Measurements from ENCODE around the gene KRTAP10-7. TPM values are rescaled to one million over a fixed set of nuclear protein-coding genes. Genes with fewer than 3 reads are reported as not detected.

Gene KRTAP10-7
- polyA plus RNA-seq, 3 donors: not detected

DNA sequence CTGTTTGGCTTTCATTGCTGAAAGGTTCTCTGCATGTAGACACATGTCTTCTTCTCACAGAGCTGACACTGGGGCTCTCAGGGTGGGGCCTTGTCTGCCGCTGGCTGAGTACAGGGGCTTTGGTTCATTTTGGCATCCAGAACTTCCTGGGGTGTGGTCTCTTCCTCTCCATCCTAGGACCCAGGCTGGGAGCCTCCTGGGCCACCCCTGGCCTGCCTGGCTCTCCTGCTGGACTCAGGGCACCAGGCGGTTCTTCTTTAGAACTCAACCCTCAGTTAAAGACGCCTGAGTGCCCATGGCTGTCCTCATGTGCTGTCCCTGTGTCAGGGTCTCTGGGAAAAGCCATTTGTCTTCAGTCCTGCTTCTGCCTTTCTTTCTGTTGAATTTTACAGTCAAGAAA lies 14.5 kb upstream of the KRTAP10-7 start:
- Histone ChIP-seq H4K20me1 (ENCODE audit: insufficient read depth, low read length) (no peaks in the 10 kb centered on the region), H3K79me2 (ENCODE audit: insufficient read depth, low read length) (no peaks in the 10 kb centered on the region), H3K27ac (ENCODE audit: low read depth in 1 of 2, low read length in 2 of 2) (no peak overlapping the region), H3K9ac (ENCODE audit: insufficient read depth, low read length, poor library complexity, severe bottlenecking) (no peak overlapping the region), H3K9me3 (replicated peaks in 1 of 2; ENCODE audit: control insufficient read depth in 1 of 2, insufficient read depth in 1 of 2, low read length in 2 of 2) (peaks cover 6 to 8% of the 10 kb centered on the region in 2 donors), H2AFZ (ENCODE audit: insufficient read depth, low read depth, low read length, poor library complexity, severe bottlenecking) (no peak overlapping the region), H3K4me2 (replicated peaks; ENCODE audit: extremely low read depth, low read length, poor library complexity, severe bottlenecking) (no peak overlapping the region), H3K27me3 (ENCODE audit: control insufficient read depth in 2 of 2, insufficient read depth in 2 of 2, low read length in 2 of 2) (peaks cover 0 to 16% of the 10 kb centered on the region in 2 donors), H3K4me1 (ENCODE audit: control insufficient read depth in 1 of 2, insufficient read depth in 2 of 2, low read length in 2 of 2) (no peaks in the 10 kb centered on the region), H3K4me3 (replicated peaks in 1 of 3; ENCODE audit: low read depth in 2 of 3, low read length in 3 of 3) (no peak overlapping the region), H3K36me3 (replicated peaks in 1 of 2; ENCODE audit: control insufficient read depth in 1 of 2, insufficient read depth in 2 of 2, low read length in 2 of 2) (no peaks in the 10 kb centered on the region)
- H3K36me3 Mint-ChIP-seq: no peaks in the 10 kb centered on the region
- no peaks in the 10 kb centered on the region for H3K4me1 Mint-ChIP-seq
- 90% methylated on average over 3 of the region's 3 CpGs for WGBS (ENCODE audit: insufficient coverage)
- no peak overlapping the region for H3K4me3 Mint-ChIP-seq
- TF ChIP-seq, protein P1, sequence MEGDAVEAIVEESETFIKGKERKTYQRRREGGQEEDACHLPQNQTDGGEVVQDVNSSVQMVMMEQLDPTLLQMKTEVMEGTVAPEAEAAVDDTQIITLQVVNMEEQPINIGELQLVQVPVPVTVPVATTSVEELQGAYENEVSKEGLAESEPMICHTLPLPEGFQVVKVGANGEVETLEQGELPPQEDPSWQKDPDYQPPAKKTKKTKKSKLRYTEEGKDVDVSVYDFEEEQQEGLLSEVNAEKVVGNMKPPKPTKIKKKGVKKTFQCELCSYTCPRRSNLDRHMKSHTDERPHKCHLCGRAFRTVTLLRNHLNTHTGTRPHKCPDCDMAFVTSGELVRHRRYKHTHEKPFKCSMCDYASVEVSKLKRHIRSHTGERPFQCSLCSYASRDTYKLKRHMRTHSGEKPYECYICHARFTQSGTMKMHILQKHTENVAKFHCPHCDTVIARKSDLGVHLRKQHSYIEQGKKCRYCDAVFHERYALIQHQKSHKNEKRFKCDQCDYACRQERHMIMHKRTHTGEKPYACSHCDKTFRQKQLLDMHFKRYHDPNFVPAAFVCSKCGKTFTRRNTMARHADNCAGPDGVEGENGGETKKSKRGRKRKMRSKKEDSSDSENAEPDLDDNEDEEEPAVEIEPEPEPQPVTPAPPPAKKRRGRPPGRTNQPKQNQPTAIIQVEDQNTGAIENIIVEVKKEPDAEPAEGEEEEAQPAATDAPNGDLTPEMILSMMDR (IDR thresholded peaks at IDR 0.05): no peak
- H3K27ac Mint-ChIP-seq: no peak overlapping the region
- H3K9me3 Mint-ChIP-seq: peaks cover 11 to 30% (median 19%) of the 10 kb centered on the region in 7 donors
- intact Hi-C loops (cut with micrococcal nuclease): no loop called here
- no peak for DNase-seq
- H3K27me3 Mint-ChIP-seq (ENCODE audit: low read depth in 3 of 3): peaks cover 2 to 42% (median 13%) of the 10 kb centered on the region in 3 donors

- no peak for DNase-seq
- TF ChIP-seq, protein P1 (IDR thresholded peaks at IDR 0.05): no peak
- Histone ChIP-seq H2AFZ (ENCODE audit: insufficient read depth, low read depth, low read length, poor library complexity, severe bottlenecking) (no peak overlapping the region), H3K4me3 (replicated peaks in 1 of 3; ENCODE audit: low read depth in 2 of 3, low read length in 3 of 3) (no peak overlapping the region), H3K27ac (ENCODE audit: low read depth in 1 of 2, low read length in 2 of 2) (no peak overlapping the region), H3K9ac (ENCODE audit: insufficient read depth, low read length, poor library complexity, severe bottlenecking) (no peak overlapping the region), H3K4me1 (ENCODE audit: control insufficient read depth in 1 of 2, insufficient read depth in 2 of 2, low read length in 2 of 2) (no peaks in the 10 kb centered on the region), H4K20me1 (ENCODE audit: insufficient read depth, low read length) (no peaks in the 10 kb centered on the region), H3K9me3 (replicated peaks in 1 of 2; ENCODE audit: control insufficient read depth in 1 of 2, insufficient read depth in 1 of 2, low read length in 2 of 2) (no peaks in the 10 kb centered on the region), H3K79me2 (ENCODE audit: insufficient read depth, low read length) (no peaks in the 10 kb centered on the region), H3K4me2 (replicated peaks; ENCODE audit: extremely low read depth, low read length, poor library complexity, severe bottlenecking) (no peak overlapping the region), H3K27me3 (ENCODE audit: control insufficient read depth in 2 of 2, insufficient read depth in 2 of 2, low read length in 2 of 2) (peaks cover 0 to 13% of the 10 kb centered on the region in 2 donors), H3K36me3 (replicated peaks in 1 of 2; ENCODE audit: control insufficient read depth in 1 of 2, insufficient read depth in 2 of 2, low read length in 2 of 2) (no peaks in the 10 kb centered on the region)
- 100% methylated on average over 2 of the region's 2 CpGs for WGBS (ENCODE audit: insufficient coverage)
- Mint-ChIP-seq H3K4me3 (no peak overlapping the region), H3K9me3 (peaks cover 2 to 19% (median 5%) of the 10 kb centered on the region in 7 donors), H3K4me1 (no peaks in the 10 kb centered on the region), H3K36me3 (no peaks in the 10 kb centered on the region), H3K27me3 (ENCODE audit: low read depth in 3 of 3) (peaks cover 2 to 40% (median 10%) of the 10 kb centered on the region in 3 donors), H3K27ac (no peak overlapping the region)
- intact Hi-C loops (cut with micrococcal nuclease): no loop called here
Observed at GRCh38 chr21:44589094-44589493, 11.3 kb upstream of the KRTAP10-7 start.
